ENCODE measurements around the gene RARA. TPM values are rescaled to one million over a fixed set of nuclear protein-coding genes. Genes with fewer than 3 reads are reported as not detected.
A peak's percentile ranks its signal among the peaks of the same experiment; 100 is the strongest.

Gene RARA
- total and polyA plus RNA-seq, 11 donors, result 14.1 to 41.4 (median 19.4) TPM

DNA sequence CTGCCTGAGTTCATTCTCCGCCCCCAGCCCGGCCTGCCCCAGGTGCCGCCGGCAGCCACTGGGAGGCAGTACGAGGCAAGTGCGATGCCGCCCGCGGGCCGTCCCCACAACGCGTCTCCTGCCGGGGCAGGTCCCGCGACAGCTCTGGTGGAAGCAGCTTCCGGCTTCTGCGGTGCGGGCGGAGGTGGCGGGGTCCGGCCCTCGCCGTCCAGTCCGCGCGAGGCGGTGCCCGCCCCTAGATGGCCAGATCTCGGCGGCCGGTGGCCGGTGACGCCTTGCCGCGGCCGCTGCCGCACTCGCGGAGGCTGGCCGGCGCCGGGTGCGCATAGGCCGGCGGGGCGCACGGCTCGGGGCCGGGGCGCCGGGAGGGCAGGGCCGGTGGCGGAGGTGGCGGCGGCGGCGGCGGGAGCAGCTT, 53.7 kb downstream of the RARA start:
- ATAC-seq, result peak in 3 of 4 donors; percentile 27 to 64 (median 43)
- TF ChIP-seq POLR2A (IDR thresholded peaks at IDR 0.05), result no peak
- TF ChIP-seq, protein P1, sequence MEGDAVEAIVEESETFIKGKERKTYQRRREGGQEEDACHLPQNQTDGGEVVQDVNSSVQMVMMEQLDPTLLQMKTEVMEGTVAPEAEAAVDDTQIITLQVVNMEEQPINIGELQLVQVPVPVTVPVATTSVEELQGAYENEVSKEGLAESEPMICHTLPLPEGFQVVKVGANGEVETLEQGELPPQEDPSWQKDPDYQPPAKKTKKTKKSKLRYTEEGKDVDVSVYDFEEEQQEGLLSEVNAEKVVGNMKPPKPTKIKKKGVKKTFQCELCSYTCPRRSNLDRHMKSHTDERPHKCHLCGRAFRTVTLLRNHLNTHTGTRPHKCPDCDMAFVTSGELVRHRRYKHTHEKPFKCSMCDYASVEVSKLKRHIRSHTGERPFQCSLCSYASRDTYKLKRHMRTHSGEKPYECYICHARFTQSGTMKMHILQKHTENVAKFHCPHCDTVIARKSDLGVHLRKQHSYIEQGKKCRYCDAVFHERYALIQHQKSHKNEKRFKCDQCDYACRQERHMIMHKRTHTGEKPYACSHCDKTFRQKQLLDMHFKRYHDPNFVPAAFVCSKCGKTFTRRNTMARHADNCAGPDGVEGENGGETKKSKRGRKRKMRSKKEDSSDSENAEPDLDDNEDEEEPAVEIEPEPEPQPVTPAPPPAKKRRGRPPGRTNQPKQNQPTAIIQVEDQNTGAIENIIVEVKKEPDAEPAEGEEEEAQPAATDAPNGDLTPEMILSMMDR (IDR thresholded peaks at IDR 0.05), result peak; percentile 25 to 70 (median 49)
- Histone ChIP-seq H3K27ac (peak overlapping the region in 6 of 12 donors; percentile 17 to 60 (median 42)), H3K4me3 (peak overlapping the region in 11 of 12 donors; percentile 43 to 69 (median 58)), H3K27me3 (peaks cover 0 to 16% (median 0%) of the 10 kb centered on the region in 9 donors), H3K4me1 (peaks cover 0 to 33% (median 12%) of the 10 kb centered on the region in 12 donors), H3K36me3 (no peaks in the 10 kb centered on the region), H3K9me3 (no peaks in the 10 kb centered on the region)
- DNase-seq, result peak; percentile 56 to 85 (median 73)
- 1 to 3% (median 1%) methylated on average over 26 to 58 of the region's 58 CpGs for WGBS, 4 donors
- intact Hi-C loops (cut with DNase I), result loop anchor here in 6 of 10 donors (2.0 to 5.0 kb wide), 8 partner anchors 35 to 200 kb away; partner anchors contain the start of gene TOP2A (in 4 of the 6)

DNA sequence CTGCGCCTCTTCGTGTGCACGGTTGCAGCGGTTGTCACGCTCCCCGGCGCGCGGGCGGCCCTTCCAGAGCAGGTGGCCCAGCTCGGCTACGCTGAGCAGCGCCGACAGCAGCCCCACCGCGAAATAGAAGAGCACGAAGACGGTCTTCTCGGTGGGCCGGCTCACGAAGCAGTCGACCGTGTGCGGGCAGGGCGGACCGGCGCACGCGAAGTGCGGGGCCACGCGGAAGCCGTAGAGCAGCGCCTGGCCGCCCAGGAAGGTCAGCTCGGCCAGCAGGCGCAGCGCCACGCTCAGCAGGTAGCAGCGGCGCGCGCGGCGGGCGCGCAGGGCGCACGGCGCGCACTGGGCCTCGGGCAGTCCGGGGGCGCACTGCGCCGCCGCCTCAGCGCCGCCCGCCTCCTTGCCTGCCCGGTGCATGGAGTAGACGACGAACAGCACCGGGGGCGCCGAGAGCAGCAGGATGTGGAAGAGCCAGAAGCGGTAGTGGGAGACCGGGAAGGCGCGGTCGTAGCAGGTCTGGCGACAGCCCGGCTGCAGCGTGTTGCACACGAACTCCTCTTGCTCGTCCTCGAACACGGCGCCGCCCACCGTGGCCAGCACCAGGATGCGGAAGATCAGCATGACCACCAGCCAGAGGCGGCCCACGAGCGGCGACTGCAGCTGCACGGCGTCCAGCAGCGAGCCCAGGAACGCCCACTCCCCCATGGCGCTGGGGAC, 54.3 kb downstream of the RARA start:
- H3K4me3 ChIP-seq, result peak overlapping the region; percentile 14 to 69 (median 56)
- intact Hi-C loops (cut with DNase I), result loop anchor here in 6 of 10 donors (2.0 to 5.0 kb wide), 8 partner anchors 34 to 199 kb away; partner anchors contain the start of gene TOP2A (in 4 of the 6)
- 1 to 3% (median 1%) methylated on average over 44 to 91 of the region's 91 CpGs for WGBS, 4 donors
- no peaks in the 10 kb centered on the region for H3K36me3 ChIP-seq
- no peaks in the 10 kb centered on the region for H3K9me3 ChIP-seq
- peaks cover 0 to 16% (median 0%) of the 10 kb centered on the region in 9 donors for H3K27me3 ChIP-seq
- TF ChIP-seq, protein P1 (IDR thresholded peaks at IDR 0.05), result no peak
- TF ChIP-seq POLR2A (IDR thresholded peaks at IDR 0.05), result no peak
- DNase-seq (peak; percentile 49 to 75 (median 59)), ATAC-seq (peak in 3 of 4 donors; percentile 21 to 25 (median 23))
- H3K27ac ChIP-seq, result peak overlapping the region in 10 of 12 donors; percentile 17 to 78 (median 70)
- peaks cover 0 to 29% (median 11%) of the 10 kb centered on the region in 12 donors for H3K4me1 ChIP-seq

GRCh38 chr17:40364121-40364861, 55.3 kb downstream of the RARA start, which contains the start of gene GJD3:
Gene GJD3 (minus strand): TSS chr17:40364737. CDS start chr17:40363815, 922 bp downstream.
- H3K4me3 ChIP-seq, result peak within 1 kb of the TSS; percentile 14 to 69 (median 56)
- intact Hi-C loops (cut with DNase I), result loop anchor here in 6 of 10 donors (5.0 kb wide), 7 partner anchors 33 to 198 kb away; partner anchors contain the start of gene TOP2A (in 4 of the 6)
- TF ChIP-seq POLR2A (IDR thresholded peaks at IDR 0.05), result no peak
- TF ChIP-seq, protein P1 (IDR thresholded peaks at IDR 0.05), result no peak

More at GRCh38 chr17:40364121-40364861, 55.3 kb downstream of the RARA start, which contains the start of gene GJD3:
- Histone ChIP-seq H3K27me3 (peaks cover 0 to 16% (median 0%) of the 10 kb centered on the region in 9 donors), H3K36me3 (no peaks in the 10 kb centered on the region), H3K4me1 (peaks cover 0 to 27% (median 7%) of the 10 kb centered on the region in 12 donors), H3K9me3 (no peaks in the 10 kb centered on the region), H3K27ac (peak within 1 kb of the TSS in 10 of 12 donors; percentile 39 to 78 (median 70))
- 35 to 46% (median 39%) methylated on average over 15 to 22 of the region's 22 CpGs for WGBS, 4 donors
- ATAC-seq (peak; percentile 9 to 78 (median 52)), DNase-seq (peak in 4 of 5 donors; percentile 30 to 57 (median 52))
